GM12878 (cell line): Measurements from ENCODE around the gene CACNA2D4. TPM values are rescaled to one million over a fixed set of nuclear protein-coding genes. Genes with fewer than 3 reads are reported as not detected.

Source experiments
- ATAC-seq: fragments of 200-7000 bp; cut with Tn5 transposase; 3 replicates; pipeline ENCODE4 v1.9.1; 2020; ENCODE audit warnings: mild to moderate bottlenecking, moderate library complexity
- BruUV-seq: library from RNA; stranded (reverse); fragments of 400-500 nt; replicated peaks from 2 replicates; lab custom pipeline; 2021; lab: Mats Ljungman, UMichigan
- CTCF ChIA-PET: fragments of 300-600 bp; sonication (Branson Sonifier 250); formaldehyde crosslinking; extraction: SDS; loops from one replicate; lab custom pipeline; 2021; ENCODE audit warnings: inconsistent platforms; lab: Yijun Ruan, JAX
- POLR2A ChIA-PET: fragments of 350-600 bp; formaldehyde crosslinking; extraction: SDS; loops from one replicate; lab custom pipeline; 2021; ENCODE audit warnings: inconsistent platforms; lab: Charles Lee
- RAD21 ChIA-PET: fragments of 300-600 bp; sonication (Branson Sonifier 250); formaldehyde crosslinking; loops from one replicate; lab custom pipeline; 2023; ENCODE audit warnings: antibody characterized with exemption; ENCODE audit not compliant: unreplicated experiment; lab: Charles Lee
- SMC1A ChIA-PET: fragments of 300-600 bp; sonication (Branson Sonifier 250); formaldehyde crosslinking; loops from one replicate; lab custom pipeline; 2023; ENCODE audit not compliant: unreplicated experiment, uncharacterized antibody; lab: Charles Lee
- DNase-seq: peaks from one replicate; pipeline ENCODE4 v3.0.0-alpha.2; 2011; ENCODE audit warnings: low read depth, low spot score
- FAIRE-seq: peaks from 3 replicates; lab custom pipeline; 2011; peaks lifted over from hg19 to GRCh38; lab: Jason Lieb, UNC
- H2AFZ ChIP-seq: 2 replicates; pipeline ENCODE4 v1.6.0; 2011; ENCODE audit warnings: low read depth, low read length, control low read depth; ENCODE audit not compliant: control insufficient read depth
- H3K27ac ChIP-seq: 2 replicates; pipeline ENCODE4 v1.5.1; 2011; ENCODE audit warnings: control low read depth; ENCODE audit not compliant: control insufficient read depth, insufficient read depth
- H3K27me3 ChIP-seq, 2 experiments: replicated peaks in 1 of 2; 2 replicates each; pipeline versions ENCODE4 v1.6.0 to v1.6.1; 2011; ENCODE audit warnings: low read length in 1 of 2; ENCODE audit not compliant: control insufficient read depth in 2 of 2, insufficient read depth in 2 of 2
- H3K36me3 ChIP-seq, 2 experiments: 2 replicates each; pipeline ENCODE4 v1.5.1; 2011; ENCODE audit warnings: low read length in 1 of 2; ENCODE audit not compliant: control insufficient read depth in 2 of 2, insufficient read depth in 2 of 2
- H3K4me1 ChIP-seq: 2 replicates; pipeline ENCODE4 v1.6.1; 2011; ENCODE audit warnings: mild to moderate bottlenecking, low read length, moderate library complexity, mixed read lengths; ENCODE audit not compliant: control insufficient read depth, insufficient read depth
- H3K4me2 ChIP-seq: 2 replicates; pipeline ENCODE4 v1.6.0; 2011; ENCODE audit warnings: control low read depth; ENCODE audit not compliant: control insufficient read depth, insufficient read depth
- H3K4me3 ChIP-seq: fragments of 200-600 bp; sonication (generic); 2 replicates; pipeline ENCODE4 v1.5.1; 2016
- H3K79me2 ChIP-seq: 2 replicates; pipeline ENCODE4 v1.6.0; 2011; ENCODE audit warnings: low read length; ENCODE audit not compliant: control insufficient read depth, insufficient read depth
- H3K9ac ChIP-seq: 2 replicates; pipeline ENCODE4 v1.8.0; 2011; ENCODE audit warnings: low read length, control low read depth, mixed read lengths; ENCODE audit not compliant: control insufficient read depth, insufficient read depth
- H3K9me3 ChIP-seq: replicated peaks from 3 replicates; pipeline ENCODE4 v1.5.1; 2011; ENCODE audit warnings: mild to moderate bottlenecking, low read length; ENCODE audit not compliant: control insufficient read depth, insufficient read depth
- H4K20me1 ChIP-seq: 2 replicates; pipeline ENCODE4 v1.6.0; 2011; ENCODE audit not compliant: control insufficient read depth, insufficient read depth
- CBFB ChIP-seq: IDR thresholded peaks from 2 replicates; pipeline ENCODE4 v1.6.1; 2016; ENCODE audit warnings: antibody characterized with exemption, low read depth
- E2F8 ChIP-seq: fragments of 450-650 bp; IDR thresholded peaks from 2 replicates; pipeline ENCODE4 v1.6.1; 2018; ENCODE audit warnings: mild to moderate bottlenecking, low read depth, moderate library complexity; ENCODE audit not compliant: partially characterized antibody
- IRF4 ChIP-seq: IDR thresholded peaks from 2 replicates; pipeline ENCODE4 v1.6.1; 2011; ENCODE audit warnings: low read depth, low read length
- MAX ChIP-seq: IDR thresholded peaks from 2 replicates; pipeline ENCODE4 v1.6.1; 2012; ENCODE audit warnings: low read depth, low read length, improper control_type of control experiment
- MYB ChIP-seq: fragments of 150-350 bp; IDR thresholded peaks from 2 replicates; pipeline ENCODE4 v1.6.1; 2014; ENCODE audit warnings: mild to moderate bottlenecking, low read depth, low read length, borderline replicate concordance
- PRDM15 ChIP-seq: fragments of 450-650 bp; formaldehyde crosslinking; IDR thresholded peaks from 2 replicates; pipeline ENCODE4 v1.4.0; 2020; ENCODE audit warnings: mild to moderate bottlenecking, moderate library complexity
- SMARCA5 ChIP-seq: fragments of 450-650 bp; IDR thresholded peaks from 2 replicates; pipeline ENCODE4 v1.6.1; 2017; ENCODE audit warnings: mild to moderate bottlenecking
- STAT3 ChIP-seq: IDR thresholded peaks from 2 replicates; pipeline ENCODE4 v1.6.1; 2011; ENCODE audit warnings: low read depth, low read length, improper control_type of control experiment
- TBL1XR1 ChIP-seq: IDR thresholded peaks from 2 replicates; pipeline ENCODE4 v1.6.1; 2012; ENCODE audit warnings: low read depth, low read length, improper control_type of control experiment
- ZNF207 ChIP-seq: fragments of 450-650 bp; IDR thresholded peaks from 2 replicates; pipeline ENCODE4 v1.6.1; 2014; ENCODE audit warnings: antibody characterized with exemption, mild to moderate bottlenecking, borderline replicate concordance
- ZNF622 ChIP-seq: fragments of 450-650 bp; IDR thresholded peaks from 2 replicates; pipeline ENCODE4 v1.6.1; 2017; ENCODE audit warnings: mild to moderate bottlenecking, inconsistent platforms
- WGBS: methylation state at CpG from one replicate; pipeline ENCODE4 v1.1.6; 2016; ENCODE audit warnings: low lambda C conversion rate; ENCODE audit not compliant: insufficient replicate concordance, insufficient coverage; ENCODE audit errors: missing lambda C conversion rate; 5-methylcytosine and 5-hydroxymethylcytosine counted together
- in situ Hi-C: fragments of 300-500 bp; cut with MboI; formaldehyde crosslinking; loops from 9 replicates; pipeline ENCODE4 v1.14.3; 2018; ENCODE audit warnings: mixed read lengths
- intact Hi-C: fragments of 100-400 bp; cut with micrococcal nuclease; formaldehyde crosslinking; loops from one replicate; pipeline ENCODE4 v1.14.2; 2022; ENCODE audit not compliant: unreplicated experiment
- polyA plus RNA-seq, 11 experiments: library from polyadenylated mRNA; depleted of rRNA in 4 of 11; unstranded in 6 of 11; stranded (reverse) in 5 of 11; fragments of >200 nt; fragmentation: Nextera tagmentation in 4 of 11; fragmentation: Illumina TruSeq in 1 of 11; extraction: Ambion mirVana in 4 of 11; extraction: Trizol in 1 of 11; gene quantifications; 1 replicate in 1 of 11; 2 replicates in 10 of 11; pipeline versions ENCODE4 v1.2.1 to v1.2.3, GENCODE V29; 2011 to 2016; ENCODE audit warnings: inconsistent platforms in 2 of 11, missing spikeins in 2 of 11, low read depth in 1 of 11
- total RNA-seq, 4 experiments: library from RNA; depleted of rRNA in 3 of 4; stranded (reverse); fragments of >200 nt in 3 of 4; fragmentation: Illumina TruSeq in 1 of 4; extraction: Trizol in 1 of 4; gene quantifications; 2 replicates each; pipeline versions ENCODE4 v1.2.1 to v1.2.3, GENCODE V29; 2013 to 2021
- TF ChIP-seq, protein P1 (sequence below): IDR thresholded peaks from 2 replicates; pipeline ENCODE4 v1.6.1; 2012; ENCODE audit warnings: low read depth, low read length, improper control_type of control experiment

Gene CACNA2D4
- total and polyA plus RNA-seq, 10 of the 15 experiments (the other 5 are each of a cell fraction or from before 2014, with no cell fraction given): 0.03 to 1.0 (median 0.65) TPM

GRCh38 chr12:1778911-1779310 lies 139.5 kb downstream of the CACNA2D4 start (continued):
- TF ChIP-seq IRF4: no peak

GRCh38 chr12:1777798-1778197 lies 140.7 kb downstream of the CACNA2D4 start:
- no peaks in the 10 kb centered on the region; the same call in 1 of the 2 replicates for H3K79me2 ChIP-seq
- BruUV-seq: no TSS peak
- in situ Hi-C loops (no loop called here), intact Hi-C loops (no loop called here)
- H3K4me1 ChIP-seq: no peaks in the 10 kb centered on the region
- peaks cover 2 to 22% of the 10 kb centered on the region in 2 experiments for H3K36me3 ChIP-seq
- DNase-seq: no peak
- H2AFZ ChIP-seq: no peak overlapping the region
- RAD21 ChIA-PET: no interaction called here
- no peak overlapping the region for H3K9ac ChIP-seq
- H4K20me1 ChIP-seq: no peaks in the 10 kb centered on the region; the same call in 1 of the 2 replicates
- 98% methylated on average over 5 of the region's 5 CpGs for WGBS
- SMC1A ChIA-PET: interaction anchor here (1.0 kb wide), 1 partner anchor 13 kb away, joined by 4 read pairs; no protein-coding TSS in a partner anchor
- no peaks in the 10 kb centered on the region for H3K27me3 ChIP-seq
- ATAC-seq: no peak
- H3K4me2 ChIP-seq: no peak overlapping the region
- no peak for TF ChIP-seq SMARCA5
- no peak for TF ChIP-seq STAT3
- TF ChIP-seq, protein P1, sequence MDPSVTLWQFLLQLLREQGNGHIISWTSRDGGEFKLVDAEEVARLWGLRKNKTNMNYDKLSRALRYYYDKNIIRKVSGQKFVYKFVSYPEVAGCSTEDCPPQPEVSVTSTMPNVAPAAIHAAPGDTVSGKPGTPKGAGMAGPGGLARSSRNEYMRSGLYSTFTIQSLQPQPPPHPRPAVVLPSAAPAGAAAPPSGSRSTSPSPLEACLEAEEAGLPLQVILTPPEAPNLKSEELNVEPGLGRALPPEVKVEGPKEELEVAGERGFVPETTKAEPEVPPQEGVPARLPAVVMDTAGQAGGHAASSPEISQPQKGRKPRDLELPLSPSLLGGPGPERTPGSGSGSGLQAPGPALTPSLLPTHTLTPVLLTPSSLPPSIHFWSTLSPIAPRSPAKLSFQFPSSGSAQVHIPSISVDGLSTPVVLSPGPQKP: no peak
- no peak for TF ChIP-seq ZNF207
- TF ChIP-seq PRDM15 (CRISPR knock-in tag): no peak
- TF ChIP-seq ZNF622: no peak
- TF ChIP-seq MAX: no peak
- TF ChIP-seq TBL1XR1: no peak
- no peak for TF ChIP-seq MYB
- no peak for TF ChIP-seq E2F8
- no peak for TF ChIP-seq IRF4
- TF ChIP-seq CBFB: no peak
- no peak overlapping the region for H3K27ac ChIP-seq
- no peak for FAIRE-seq
- POLR2A ChIA-PET: no interaction called here
- CTCF ChIA-PET: interaction anchor here (2.4 kb wide), 1 partner anchor 13 kb away, joined by 11 read pairs; no protein-coding TSS in a partner anchor
- H3K9me3 ChIP-seq: no peaks in the 10 kb centered on the region
- H3K4me3 ChIP-seq: no peak overlapping the region
